ENCODE results near the gene YBX2.

YBX2 gene

DNA sequence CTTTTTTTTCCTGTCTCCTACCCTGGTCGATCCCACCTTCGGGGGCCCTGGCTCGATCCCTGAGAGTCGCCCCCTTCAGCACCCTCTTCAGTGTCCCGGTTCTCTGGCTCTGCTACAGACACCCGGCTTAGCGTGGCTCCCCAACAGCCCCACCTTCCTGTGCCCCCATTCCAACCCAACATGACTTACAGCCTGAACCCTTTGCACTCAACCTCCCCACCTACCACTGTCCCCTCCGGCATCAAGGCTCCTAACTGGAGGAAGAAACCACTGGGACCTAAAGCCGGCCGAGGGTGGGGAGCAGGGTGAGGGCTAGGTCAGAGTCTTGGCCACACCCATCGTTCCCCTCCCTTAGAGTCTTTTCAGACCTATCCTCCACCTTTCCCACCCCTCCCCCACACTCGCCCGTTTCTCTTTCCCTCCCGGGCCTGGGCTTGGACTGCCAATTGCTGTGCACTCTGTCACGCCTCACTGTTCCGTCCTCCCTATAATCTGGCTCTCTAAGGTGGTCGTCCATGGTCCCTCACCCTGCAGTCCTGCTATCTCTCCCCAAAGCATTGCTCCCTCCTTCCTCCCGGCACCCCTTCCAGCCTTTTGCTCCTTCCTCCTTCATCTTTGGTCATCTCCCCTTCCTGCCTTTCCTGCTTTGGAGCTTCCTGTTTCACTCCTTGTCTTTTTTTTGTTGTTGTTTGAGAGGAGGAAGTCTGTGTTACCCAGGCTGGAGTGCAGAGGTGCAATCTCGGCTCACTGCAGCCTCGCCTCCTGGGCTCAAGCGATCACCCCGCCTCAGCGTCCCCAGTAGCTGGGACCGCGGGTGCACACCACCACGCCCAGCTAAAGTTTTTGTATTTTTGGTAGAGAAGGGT, 31.3 kb downstream of the YBX2 start (continued):
- TF ChIP-seq, protein P1, sequence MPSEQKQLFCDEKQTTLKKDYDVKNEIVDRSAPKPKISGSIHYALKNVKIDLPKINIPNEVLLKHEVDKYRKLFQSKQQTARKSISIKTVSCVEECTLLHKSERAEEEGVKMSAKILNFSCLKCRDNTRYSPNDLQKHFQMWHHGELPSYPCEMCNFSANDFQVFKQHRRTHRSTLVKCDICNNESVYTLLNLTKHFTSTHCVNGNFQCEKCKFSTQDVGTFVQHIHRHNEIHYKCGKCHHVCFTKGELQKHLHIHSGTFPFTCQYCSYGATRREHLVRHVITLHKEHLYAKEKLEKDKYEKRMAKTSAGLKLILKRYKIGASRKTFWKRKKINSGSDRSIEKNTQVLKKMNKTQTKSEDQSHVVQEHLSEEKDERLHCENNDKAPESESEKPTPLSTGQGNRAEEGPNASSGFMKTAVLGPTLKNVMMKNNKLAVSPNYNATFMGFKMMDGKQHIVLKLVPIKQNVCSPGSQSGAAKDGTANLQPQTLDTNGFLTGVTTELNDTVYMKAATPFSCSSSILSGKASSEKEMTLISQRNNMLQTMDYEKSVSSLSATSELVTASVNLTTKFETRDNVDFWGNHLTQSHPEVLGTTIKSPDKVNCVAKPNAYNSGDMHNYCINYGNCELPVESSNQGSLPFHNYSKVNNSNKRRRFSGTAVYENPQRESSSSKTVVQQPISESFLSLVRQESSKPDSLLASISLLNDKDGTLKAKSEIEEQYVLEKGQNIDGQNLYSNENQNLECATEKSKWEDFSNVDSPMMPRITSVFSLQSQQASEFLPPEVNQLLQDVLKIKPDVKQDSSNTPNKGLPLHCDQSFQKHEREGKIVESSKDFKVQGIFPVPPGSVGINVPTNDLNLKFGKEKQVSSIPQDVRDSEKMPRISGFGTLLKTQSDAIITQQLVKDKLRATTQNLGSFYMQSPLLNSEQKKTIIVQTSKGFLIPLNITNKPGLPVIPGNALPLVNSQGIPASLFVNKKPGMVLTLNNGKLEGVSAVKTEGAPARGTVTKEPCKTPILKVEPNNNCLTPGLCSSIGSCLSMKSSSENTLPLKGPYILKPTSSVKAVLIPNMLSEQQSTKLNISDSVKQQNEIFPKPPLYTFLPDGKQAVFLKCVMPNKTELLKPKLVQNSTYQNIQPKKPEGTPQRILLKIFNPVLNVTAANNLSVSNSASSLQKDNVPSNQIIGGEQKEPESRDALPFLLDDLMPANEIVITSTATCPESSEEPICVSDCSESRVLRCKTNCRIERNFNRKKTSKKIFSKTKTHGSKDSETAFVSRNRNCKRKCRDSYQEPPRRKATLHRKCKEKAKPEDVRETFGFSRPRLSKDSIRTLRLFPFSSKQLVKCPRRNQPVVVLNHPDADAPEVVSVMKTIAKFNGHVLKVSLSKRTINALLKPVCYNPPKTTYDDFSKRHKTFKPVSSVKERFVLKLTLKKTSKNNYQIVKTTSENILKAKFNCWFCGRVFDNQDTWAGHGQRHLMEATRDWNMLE (tag by site-specific recombination; conservative IDR thresholded peaks at IDR 0.05; ENCODE audit: low read depth), result no peak
- peak; percentile 93 for TF ChIP-seq ZBTB17 (tag by site-specific recombination; IDR thresholded peaks at IDR 0.05)
- no peak for TF ChIP-seq OSR2 (tag by site-specific recombination; IDR thresholded peaks at IDR 0.05)
- no peak for TF ChIP-seq ZNF175 (tag by site-specific recombination; IDR thresholded peaks at IDR 0.05)
- no peak for TF ChIP-seq ZEB2 (tag by site-specific recombination; IDR thresholded peaks at IDR 0.05)
- TF ChIP-seq ZNF560 (tag by site-specific recombination; IDR thresholded peaks at IDR 0.05; ENCODE audit: borderline replicate concordance), result no peak
- TF ChIP-seq ZBTB48 (tag by site-specific recombination; IDR thresholded peaks at IDR 0.05), result no peak
- TF ChIP-seq, protein P2, sequence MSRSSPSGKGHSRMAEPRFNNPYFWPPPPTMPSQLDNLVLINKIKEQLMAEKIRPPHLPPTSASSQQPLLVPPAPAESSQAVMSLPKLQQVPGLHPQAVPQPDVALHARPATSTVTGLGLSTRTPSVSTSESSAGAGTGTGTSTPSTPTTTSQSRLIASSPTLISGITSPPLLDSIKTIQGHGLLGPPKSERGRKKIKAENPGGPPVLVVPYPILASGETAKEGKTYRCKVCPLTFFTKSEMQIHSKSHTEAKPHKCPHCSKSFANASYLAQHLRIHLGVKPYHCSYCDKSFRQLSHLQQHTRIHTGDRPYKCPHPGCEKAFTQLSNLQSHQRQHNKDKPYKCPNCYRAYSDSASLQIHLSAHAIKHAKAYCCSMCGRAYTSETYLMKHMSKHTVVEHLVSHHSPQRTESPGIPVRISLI (tag by site-specific recombination; IDR thresholded peaks at IDR 0.05), result peak; percentile 38; the same call in 1 of the 2 replicates
- no peak for TF ChIP-seq ZNF514 (tag by site-specific recombination; IDR thresholded peaks at IDR 0.05)
- TF ChIP-seq ZSCAN23 (tag by site-specific recombination; IDR thresholded peaks at IDR 0.05), result no peak
- TF ChIP-seq MZF1 (tag by site-specific recombination; IDR thresholded peaks at IDR 0.05; ENCODE audit: borderline replicate concordance), result no peak
- peak; percentile 23; the same call in 1 of the 2 replicates for TF ChIP-seq KLF8 (tag by site-specific recombination; IDR thresholded peaks at IDR 0.05)
- TF ChIP-seq ZNF501 (tag by site-specific recombination; IDR thresholded peaks at IDR 0.05), result peak; percentile 47; the same call in 1 of the 2 replicates
- no peak for TF ChIP-seq ZNF202 (tag by site-specific recombination; IDR thresholded peaks at IDR 0.05; ENCODE audit: borderline replicate concordance)
- TF ChIP-seq, protein P3, sequence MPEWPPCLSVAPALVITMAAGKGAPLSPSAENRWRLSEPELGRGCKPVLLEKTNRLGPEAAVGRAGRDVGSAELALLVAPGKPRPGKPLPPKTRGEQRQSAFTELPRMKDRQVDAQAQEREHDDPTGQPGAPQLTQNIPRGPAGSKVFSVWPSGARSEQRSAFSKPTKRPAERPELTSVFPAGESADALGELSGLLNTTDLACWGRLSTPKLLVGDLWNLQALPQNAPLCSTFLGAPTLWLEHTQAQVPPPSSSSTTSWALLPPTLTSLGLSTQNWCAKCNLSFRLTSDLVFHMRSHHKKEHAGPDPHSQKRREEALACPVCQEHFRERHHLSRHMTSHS (tag by site-specific recombination; IDR thresholded peaks at IDR 0.05), result no peak
- TF ChIP-seq ZNF433 (tag by site-specific recombination; IDR thresholded peaks at IDR 0.05; ENCODE audit: low read depth), result no peak
- peak; percentile 32; the same call in 1 of the 2 replicates for TF ChIP-seq GLIS2 (tag by site-specific recombination; IDR thresholded peaks at IDR 0.05)
- TF ChIP-seq ZNF571 (tag by site-specific recombination; IDR thresholded peaks at IDR 0.05), result no peak
- TF ChIP-seq ZNF610 (tag by site-specific recombination; IDR thresholded peaks at IDR 0.05; ENCODE audit: borderline replicate concordance), result no peak
- no peak for TF ChIP-seq ZNF521 (tag by site-specific recombination; IDR thresholded peaks at IDR 0.05)
- TF ChIP-seq ZNF16 (tag by site-specific recombination; IDR thresholded peaks at IDR 0.05; ENCODE audit: low read depth), result no peak
- 0 out of 2 replicates have a peak, but pooled peaks have one; percentile 34 for TF ChIP-seq ZNF2 (tag by site-specific recombination; IDR thresholded peaks at IDR 0.05)
- TF ChIP-seq, protein P4, sequence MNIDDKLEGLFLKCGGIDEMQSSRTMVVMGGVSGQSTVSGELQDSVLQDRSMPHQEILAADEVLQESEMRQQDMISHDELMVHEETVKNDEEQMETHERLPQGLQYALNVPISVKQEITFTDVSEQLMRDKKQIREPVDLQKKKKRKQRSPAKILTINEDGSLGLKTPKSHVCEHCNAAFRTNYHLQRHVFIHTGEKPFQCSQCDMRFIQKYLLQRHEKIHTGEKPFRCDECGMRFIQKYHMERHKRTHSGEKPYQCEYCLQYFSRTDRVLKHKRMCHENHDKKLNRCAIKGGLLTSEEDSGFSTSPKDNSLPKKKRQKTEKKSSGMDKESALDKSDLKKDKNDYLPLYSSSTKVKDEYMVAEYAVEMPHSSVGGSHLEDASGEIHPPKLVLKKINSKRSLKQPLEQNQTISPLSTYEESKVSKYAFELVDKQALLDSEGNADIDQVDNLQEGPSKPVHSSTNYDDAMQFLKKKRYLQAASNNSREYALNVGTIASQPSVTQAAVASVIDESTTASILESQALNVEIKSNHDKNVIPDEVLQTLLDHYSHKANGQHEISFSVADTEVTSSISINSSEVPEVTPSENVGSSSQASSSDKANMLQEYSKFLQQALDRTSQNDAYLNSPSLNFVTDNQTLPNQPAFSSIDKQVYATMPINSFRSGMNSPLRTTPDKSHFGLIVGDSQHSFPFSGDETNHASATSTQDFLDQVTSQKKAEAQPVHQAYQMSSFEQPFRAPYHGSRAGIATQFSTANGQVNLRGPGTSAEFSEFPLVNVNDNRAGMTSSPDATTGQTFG (tag by site-specific recombination; IDR thresholded peaks at IDR 0.05; ENCODE audit: borderline replicate concordance), result no peak
- no peak for TF ChIP-seq ZNF248 (tag by site-specific recombination; IDR thresholded peaks at IDR 0.05)
- no peak for TF ChIP-seq ZBTB21 (tag by site-specific recombination; IDR thresholded peaks at IDR 0.05)
- no peak for TF ChIP-seq ZNF155 (tag by site-specific recombination; IDR thresholded peaks at IDR 0.05)
- no peak for TF ChIP-seq ZNF350 (tag by site-specific recombination; IDR thresholded peaks at IDR 0.05)
- 0 out of 2 replicates have a peak, but pooled peaks have one; percentile 51 for TF ChIP-seq ZNF324 (tag by site-specific recombination; IDR thresholded peaks at IDR 0.05)
- no peak for TF ChIP-seq ZNF24 (tag by site-specific recombination; IDR thresholded peaks at IDR 0.05)

Measured in HEK293 (cell line).